Osteoblast (primary cell): ENCODE measurements around the gene DTX3L. TPM values are rescaled to one million over a fixed set of nuclear protein-coding genes. Genes with fewer than 3 reads are reported as not detected.

Experiments used
- DNase-seq: peaks from one replicate; pipeline ENCODE4 v3.0.0; 2011; ENCODE audit warnings: low spot score, mixed read lengths; ENCODE audit not compliant: insufficient read length; ENCODE audit errors: missing footprints
- H2AFZ ChIP-seq: 2 replicates; pipeline ENCODE4 v1.6.0; 2011; ENCODE audit warnings: mild to moderate bottlenecking, low read length
- H3K27ac ChIP-seq: 2 replicates; pipeline ENCODE4 v1.5.1; 2011; ENCODE audit warnings: mild to moderate bottlenecking, low read depth, low read length, moderate library complexity
- H3K27me3 ChIP-seq: 2 replicates; pipeline ENCODE4 v1.6.0; 2012; ENCODE audit warnings: mild to moderate bottlenecking, control low read depth, inconsistent platforms, low read length, moderate library complexity; ENCODE audit not compliant: insufficient read depth
- H3K36me3 ChIP-seq: 2 replicates; pipeline ENCODE4 v1.5.1; 2011; ENCODE audit warnings: mild to moderate bottlenecking, low read length, control low read depth, moderate library complexity; ENCODE audit not compliant: insufficient read depth
- H3K4me1 ChIP-seq: 2 replicates; pipeline ENCODE4 v1.5.1; 2011; ENCODE audit warnings: mild to moderate bottlenecking, low read length, control low read depth, moderate library complexity; ENCODE audit not compliant: insufficient read depth
- H3K4me2 ChIP-seq: 2 replicates; pipeline ENCODE4 v1.6.0; 2011; ENCODE audit warnings: mild to moderate bottlenecking, low read length; ENCODE audit not compliant: insufficient read depth
- H3K4me3 ChIP-seq: fragments of 200-600 bp; sonication (generic); 3 replicates; pipeline ENCODE4 v1.5.1; 2012; ENCODE audit warnings: mild to moderate bottlenecking, low read length, inconsistent platforms; ENCODE audit not compliant: insufficient read depth
- H3K79me2 ChIP-seq: 2 replicates; pipeline ENCODE4 v1.6.0; 2012; ENCODE audit warnings: mild to moderate bottlenecking, low read length, control low read depth, inconsistent platforms; ENCODE audit not compliant: insufficient read depth
- H3K9me3 ChIP-seq: 2 replicates; pipeline ENCODE4 v1.5.1; 2011; ENCODE audit warnings: low read depth, low read length, control low read depth
- H4K20me1 ChIP-seq: 2 replicates; pipeline ENCODE4 v1.6.0; 2012; ENCODE audit warnings: mild to moderate bottlenecking, low read length, control low read depth; ENCODE audit not compliant: insufficient read depth
- CTCF ChIP-seq: IDR thresholded peaks from 2 replicates; pipeline ENCODE4 v1.5.1; 2011; ENCODE audit warnings: mild to moderate bottlenecking, low read depth, low read length, moderate library complexity; ENCODE audit errors: extremely low read depth
- total RNA-seq: library from RNA; depleted of rRNA; stranded (reverse); fragments of >200 nt; gene quantifications from 2 replicates; pipeline ENCODE4 v1.2.3, GENCODE V29; 2012

Gene DTX3L
- 30.6 and 33.7 TPM in 2 replicates for total RNA-seq

- peak within 1 kb of the TSS; percentile 77 for H3K27ac ChIP-seq
- no peaks in the 10 kb centered on the region for H3K27me3 ChIP-seq
- H2AFZ ChIP-seq, result peak within 1 kb of the TSS; percentile 93
- TF ChIP-seq CTCF, result no peak
- DNase-seq, result peak; percentile 97
- H3K4me2 ChIP-seq, result peak within 1 kb of the TSS; percentile 82
- peaks cover 21% of the 10 kb centered on the region for H3K79me2 ChIP-seq
- peaks cover 15% of the 10 kb centered on the region for H3K4me1 ChIP-seq
- H3K36me3 ChIP-seq, result peaks cover 28% of the 10 kb centered on the region
- H3K9me3 ChIP-seq, result no peaks in the 10 kb centered on the region
- H3K4me3 ChIP-seq, result peak within 1 kb of the TSS; percentile 94
- H4K20me1 ChIP-seq, result no peaks in the 10 kb centered on the region
Observed at GRCh38 chr3:122564155-122564912, at the start of gene DTX3L, which contains the start of gene PARP9. Gene DTX3L, plus strand, starts transcription at chr3:122564338. Its CDS starts 89 bp downstream, at chr3:122564427. Gene PARP9, minus strand, starts transcription at chr3:122564300. Its CDS starts 4,680 bp downstream, at chr3:122559620.

GRCh38 chr3:122515020-122515468 is 49.1 kb upstream of the DTX3L start:
- H3K27ac ChIP-seq, result peak overlapping the region; percentile 82
- H3K4me1 ChIP-seq, result peaks cover 19% of the 10 kb centered on the region
- peak overlapping the region; percentile 98 for H2AFZ ChIP-seq
- no peaks in the 10 kb centered on the region for H3K27me3 ChIP-seq
- H3K36me3 ChIP-seq, result no peaks in the 10 kb centered on the region
- no peak for DNase-seq
- H3K4me3 ChIP-seq, result peak overlapping the region; percentile 87
- H3K9me3 ChIP-seq, result no peaks in the 10 kb centered on the region
- H4K20me1 ChIP-seq, result peaks cover 38% of the 10 kb centered on the region
- peaks cover 39% of the 10 kb centered on the region for H3K79me2 ChIP-seq
- TF ChIP-seq CTCF, result no peak
- peak overlapping the region; percentile 99 for H3K4me2 ChIP-seq

GRCh38 chr3:122515870-122516269 is 48.3 kb upstream of the DTX3L start:
- Histone ChIP-seq H3K27ac (no peak overlapping the region), H3K9me3 (no peaks in the 10 kb centered on the region), H3K4me1 (peaks cover 18% of the 10 kb centered on the region), H4K20me1 (peaks cover 31% of the 10 kb centered on the region), H2AFZ (peak overlapping the region; percentile 68), H3K79me2 (peaks cover 31% of the 10 kb centered on the region), H3K36me3 (no peaks in the 10 kb centered on the region), H3K4me2 (no peak overlapping the region), H3K27me3 (no peaks in the 10 kb centered on the region), H3K4me3 (no peak overlapping the region)
- TF ChIP-seq CTCF, result no peak
- DNase-seq, result peak; percentile 80

GRCh38 chr3:122516846-122517360 is 47.2 kb upstream of the DTX3L start:
- no peaks in the 10 kb centered on the region for H3K27me3 ChIP-seq
- no peaks in the 10 kb centered on the region for H3K9me3 ChIP-seq
- no peaks in the 10 kb centered on the region for H3K36me3 ChIP-seq
- no peak overlapping the region for H3K4me3 ChIP-seq
- H3K4me2 ChIP-seq, result no peak overlapping the region
- peaks cover 21% of the 10 kb centered on the region for H3K79me2 ChIP-seq
- no peak for DNase-seq
- H3K4me1 ChIP-seq, result peaks cover 11% of the 10 kb centered on the region
- no peak overlapping the region for H2AFZ ChIP-seq
- no peak overlapping the region for H3K27ac ChIP-seq
- no peak for TF ChIP-seq CTCF
- peaks cover 21% of the 10 kb centered on the region for H4K20me1 ChIP-seq
